Measurements from ENCODE around the gene P4HA2. TPM values are rescaled to one million over a fixed set of nuclear protein-coding genes. Genes with fewer than 3 reads are reported as not detected.
"Not testable (repeated sequence)": the region's sequence is repeated elsewhere in the genome, so short reads cannot be mapped to it uniquely, and the experiment has no call there.

P4HA2 gene
- total and polyA plus RNA-seq, 8 donors, result 22.5 to 81.9 (median 34.1) TPM

- ATAC-seq, result no peak
Observed at GRCh38 chr5:132176521-132176945, 51.1 kb downstream of the P4HA2 start.

GRCh38 chr5:132162945-132163344, 64.7 kb downstream of the P4HA2 start:
- no peak for ATAC-seq
- intact Hi-C loops (cut with DNase I), result no loop called here

More at GRCh38 chr5:132176521-132176945, 51.1 kb downstream of the P4HA2 start:
- Histone ChIP-seq H3K4me3 (no peak overlapping the region), H3K27me3 (no peaks in the 10 kb centered on the region), H3K9me3 (no peaks in the 10 kb centered on the region), H3K27ac (no peak overlapping the region), H3K4me1 (peaks cover 0 to 9% of the 10 kb centered on the region in 2 donors), H3K36me3 (no peaks in the 10 kb centered on the region)
- intact Hi-C loops (cut with DNase I), result no loop called here
- TF ChIP-seq CTCF (IDR thresholded peaks at IDR 0.05), result no peak
- no peak for DNase-seq

GRCh38 chr5:132161574-132162326, 65.9 kb downstream of the P4HA2 start:
- intact Hi-C loops (cut with DNase I); ATAC-seq; H3K27me3 ChIP-seq; H3K27ac ChIP-seq; H3K36me3 ChIP-seq; H3K9me3 ChIP-seq; H3K4me1 ChIP-seq; H3K4me3 ChIP-seq; DNase-seq: not testable (repeated sequence)

More at GRCh38 chr5:132162945-132163344, 64.7 kb downstream of the P4HA2 start:
- Histone ChIP-seq H3K4me1 (no peaks in the 10 kb centered on the region), H3K36me3 (no peaks in the 10 kb centered on the region), H3K9me3 (peaks cover 0 to 11% of the 10 kb centered on the region in 2 donors), H3K4me3 (no peak overlapping the region), H3K27ac (no peak overlapping the region), H3K27me3 (no peaks in the 10 kb centered on the region)
- no peak for TF ChIP-seq CTCF (IDR thresholded peaks at IDR 0.05)
- no peak for DNase-seq

GRCh38 chr5:132156413-132156812, 71.2 kb downstream of the P4HA2 start:
- no peak for DNase-seq
- H3K36me3 ChIP-seq, result no peaks in the 10 kb centered on the region
- H3K9me3 ChIP-seq, result peaks cover 0 to 25% of the 10 kb centered on the region in 2 donors
- no peak overlapping the region for H3K4me3 ChIP-seq
- no peaks in the 10 kb centered on the region for H3K27me3 ChIP-seq
- no peaks in the 10 kb centered on the region for H3K4me1 ChIP-seq
- H3K27ac ChIP-seq, result no peak overlapping the region
- TF ChIP-seq CTCF (IDR thresholded peaks at IDR 0.05), result no peak
- no peak for ATAC-seq
- intact Hi-C loops (cut with DNase I), result no loop called here

GRCh38 chr5:132150565-132150964, 77.1 kb downstream of the P4HA2 start:
- intact Hi-C loops (cut with DNase I), result no loop called here
- TF ChIP-seq CTCF (IDR thresholded peaks at IDR 0.05), result no peak
- no peak for DNase-seq

More at GRCh38 chr5:132150565-132150964, 77.1 kb downstream of the P4HA2 start:
- H3K36me3 ChIP-seq, result no peaks in the 10 kb centered on the region
- H3K4me1 ChIP-seq, result no peaks in the 10 kb centered on the region
- no peak overlapping the region for H3K4me3 ChIP-seq
- H3K27ac ChIP-seq, result no peak overlapping the region
- peaks cover 0 to 28% of the 10 kb centered on the region in 2 donors for H3K9me3 ChIP-seq
- no peak for ATAC-seq
- no peaks in the 10 kb centered on the region for H3K27me3 ChIP-seq
